GM04503 (cell line): Measurements from ENCODE around the gene ANTXR2.

Source experiments
- DNase-seq: peaks from one replicate; pipeline ENCODE4 v3.0.0-alpha.2; 2012; ENCODE audit warnings: low read depth

The ANTXR2 gene

DNA sequence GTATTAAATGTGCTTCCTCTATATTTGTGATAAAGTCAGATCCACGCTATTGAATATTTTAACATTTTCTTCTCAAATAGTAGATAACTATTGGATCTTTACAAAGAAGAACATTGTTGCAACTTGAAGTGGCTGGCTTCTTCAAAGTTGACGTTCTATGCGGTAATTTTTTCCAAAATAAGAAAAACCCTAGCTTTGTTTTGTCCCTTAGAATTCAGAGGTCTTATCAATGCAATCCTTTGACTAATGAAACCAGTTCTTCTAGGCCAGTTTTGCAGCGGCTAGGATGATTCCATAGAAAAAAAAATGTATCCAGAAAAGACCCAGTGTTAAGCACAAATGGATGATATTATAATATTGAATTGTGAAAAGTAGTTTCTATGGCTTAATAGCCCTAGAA, 89.6 kb downstream of the ANTXR2 start:
- no peak for DNase-seq

GRCh38 chr4:79982601-79983322, 90.3 kb downstream of the ANTXR2 start:
- DNase-seq, result no peak

- DNase-seq, result no peak
Measured at GRCh38 chr4:79980448-79980847, 92.6 kb downstream of the ANTXR2 start.

GRCh38 chr4:79979785-79980437, 93.1 kb downstream of the ANTXR2 start:
- DNase-seq, result no peak

DNA sequence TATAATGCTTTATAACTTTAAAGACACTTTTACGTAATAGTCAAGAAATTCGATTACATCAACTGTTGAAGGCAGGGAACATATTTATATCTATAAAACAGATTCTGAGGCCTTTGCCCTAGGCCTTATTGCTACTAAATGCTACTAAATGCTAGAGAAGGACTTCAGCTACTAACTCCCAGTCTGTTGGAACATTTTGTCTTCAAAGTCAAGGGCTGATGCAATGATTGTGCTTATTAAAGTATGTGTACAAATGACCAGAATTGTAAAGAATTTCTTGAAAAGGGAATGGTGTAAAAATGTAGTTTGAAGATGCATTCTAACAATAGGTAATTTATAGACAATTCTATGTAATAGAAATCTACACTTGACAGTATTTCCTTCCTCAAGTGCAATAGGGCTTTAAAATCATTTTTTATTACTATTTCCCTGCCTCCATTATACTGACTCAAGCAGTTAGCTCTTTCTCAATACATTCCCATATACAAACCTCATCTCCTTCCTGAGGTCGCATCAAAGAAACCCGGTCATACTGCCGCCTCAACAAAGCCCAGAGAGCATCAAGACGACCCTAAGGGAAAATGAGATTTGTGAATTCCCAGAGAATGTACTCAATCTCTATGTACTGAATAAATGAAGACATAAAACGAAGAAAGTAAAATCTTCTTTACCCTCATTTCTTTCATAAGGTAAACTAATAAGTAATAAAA, 95.7 kb downstream of the ANTXR2 start:
- DNase-seq, result no peak

DNA sequence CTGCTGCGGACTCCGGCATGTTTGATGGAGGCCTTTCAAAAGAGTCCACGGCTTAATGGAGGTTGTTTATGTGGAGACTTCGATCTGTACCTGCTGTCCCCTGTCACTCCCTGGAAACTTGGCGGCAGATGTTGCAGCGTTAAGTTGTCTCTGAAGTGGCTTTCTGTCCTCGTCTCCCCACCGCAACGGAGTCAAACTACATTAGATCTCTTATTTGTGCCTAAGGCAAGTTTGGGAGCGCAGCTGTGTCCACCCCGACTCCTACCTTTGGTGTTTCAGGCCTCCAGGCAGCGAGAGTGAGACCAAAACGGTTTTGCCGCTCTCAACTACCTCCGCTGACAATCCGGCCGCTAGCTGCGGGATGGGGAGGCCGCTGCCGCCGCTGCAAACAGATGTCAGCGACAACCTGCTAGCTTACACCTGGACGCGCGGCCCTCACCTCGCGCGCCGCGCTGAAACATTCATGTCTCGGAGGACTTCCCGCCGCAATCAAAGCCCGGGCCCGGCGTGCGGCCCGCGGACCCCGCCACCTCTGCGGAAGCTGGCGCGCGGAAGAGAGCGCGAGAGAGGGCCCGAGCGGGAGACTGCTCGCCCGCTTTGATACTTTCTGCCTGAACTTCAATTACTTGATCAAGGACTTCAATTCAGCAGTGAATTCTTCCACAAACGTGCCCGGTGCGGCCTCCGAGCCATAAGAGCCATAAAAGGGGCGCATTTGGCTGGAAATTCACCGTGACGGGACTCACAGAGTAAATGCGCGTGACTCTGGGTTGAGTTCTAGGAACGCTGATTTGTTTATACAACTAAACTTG, 108.4 kb downstream of the ANTXR2 start:
- no peak for DNase-seq

- no peak for DNase-seq
Measured at GRCh38 chr4:79964020-79964399, 109.0 kb downstream of the ANTXR2 start.

DNA sequence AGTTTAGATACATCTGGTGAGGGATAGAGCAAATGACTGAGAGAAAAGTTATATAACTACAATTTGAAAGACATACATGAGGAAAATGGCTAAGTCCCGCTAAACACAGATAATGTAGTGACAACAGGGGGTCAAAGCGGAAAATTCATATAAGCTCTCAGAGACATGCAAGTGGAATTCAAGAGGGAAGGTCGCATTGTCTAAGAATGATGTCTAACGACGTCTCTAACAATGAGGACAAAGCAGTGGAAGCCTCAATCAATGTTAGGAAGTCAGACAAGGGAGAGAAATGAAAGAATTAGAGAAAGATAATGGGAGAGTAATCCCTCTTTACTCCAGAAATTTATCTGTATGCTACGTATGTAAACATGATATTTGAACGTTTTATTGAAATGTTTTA, 113.4 kb downstream of the ANTXR2 start:
- no peak for DNase-seq

- no peak for DNase-seq
Measured at GRCh38 chr4:79958466-79959264, 114.4 kb downstream of the ANTXR2 start.

DNA sequence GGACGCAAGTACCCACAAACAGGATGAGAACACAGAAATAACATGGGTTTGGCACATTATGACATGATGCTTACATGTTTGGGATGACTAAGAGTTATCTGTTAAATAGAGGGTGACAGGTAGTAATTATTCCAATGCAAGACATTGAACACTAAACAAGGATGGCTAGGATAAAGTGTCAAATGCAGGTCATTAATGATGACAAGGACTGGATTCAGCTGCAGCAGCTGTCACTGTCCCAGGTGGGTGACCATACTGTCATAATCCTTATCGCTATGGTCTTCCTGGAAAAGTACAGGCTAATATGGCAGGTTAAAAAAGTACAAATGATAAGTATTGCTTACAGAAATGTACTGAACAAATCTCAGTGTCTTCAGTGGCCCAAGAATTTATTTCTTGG, 123.9 kb downstream of the ANTXR2 start:
- DNase-seq, result no peak

- DNase-seq, result no peak
Measured at GRCh38 chr4:79948739-79949138, 124.3 kb downstream of the ANTXR2 start.

DNA sequence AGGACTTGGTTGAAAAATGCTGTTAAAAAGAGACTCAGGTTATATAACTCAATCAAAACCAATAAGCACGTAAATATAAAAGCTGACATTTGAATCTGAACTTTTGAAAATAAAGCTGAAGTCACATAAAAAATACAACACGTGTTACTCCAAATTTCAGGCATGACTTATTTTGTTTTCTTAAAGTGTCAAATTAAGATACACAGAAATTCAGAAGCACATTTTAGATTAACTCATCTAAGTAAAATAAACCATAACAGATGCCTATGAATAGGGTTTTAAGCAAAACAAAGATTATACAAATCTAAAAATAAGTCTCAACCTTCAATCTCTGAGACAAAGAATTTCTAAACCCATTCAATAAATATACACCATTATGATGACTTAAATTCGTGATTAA, 124.8 kb downstream of the ANTXR2 start:
- no peak for DNase-seq

DNA sequence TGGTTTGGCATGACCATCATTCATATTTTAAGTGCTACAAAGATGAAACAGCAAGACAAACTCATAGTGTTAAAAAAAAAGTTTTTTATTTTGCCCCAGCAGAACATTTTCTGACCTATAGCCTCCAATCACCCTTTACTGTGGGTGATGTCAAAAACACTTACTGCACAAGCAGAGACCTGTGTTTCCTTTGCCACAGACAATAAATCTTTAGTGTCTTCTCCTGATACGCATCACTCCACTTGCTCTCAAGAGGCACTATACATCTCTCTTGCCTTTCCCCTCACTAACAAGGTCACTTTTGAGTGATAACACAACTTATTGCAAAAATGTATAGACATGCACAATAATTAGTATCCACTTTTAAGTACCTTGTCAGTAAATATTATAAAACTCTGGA, 125.6 kb downstream of the ANTXR2 start:
- no peak for DNase-seq

- DNase-seq, result no peak
Measured at GRCh38 chr4:79935274-79935673, 137.8 kb downstream of the ANTXR2 start.

DNA sequence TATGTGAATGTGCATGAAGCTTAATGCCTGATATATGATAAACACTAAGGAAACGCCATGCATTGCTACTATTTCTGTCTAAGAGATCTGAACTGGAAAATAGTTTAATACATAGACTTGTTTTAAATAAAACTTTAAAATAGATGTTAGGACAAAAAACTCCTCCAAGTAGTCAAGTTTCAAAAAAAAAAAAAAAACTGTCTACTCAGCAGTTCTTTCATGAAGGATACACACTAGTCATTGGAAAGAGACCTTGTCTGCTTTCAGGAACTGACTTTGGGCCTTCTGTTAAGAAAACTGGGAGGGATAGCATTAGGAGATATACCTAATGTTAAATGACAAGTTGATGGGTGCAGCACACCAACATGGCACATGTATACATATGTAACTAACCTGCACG, 138.4 kb downstream of the ANTXR2 start:
- no peak for DNase-seq

- no peak for DNase-seq
Measured at GRCh38 chr4:79927931-79928330, 145.1 kb downstream of the ANTXR2 start.

- DNase-seq, result no peak
Measured at GRCh38 chr4:79923281-79923680, 149.7 kb downstream of the ANTXR2 start.

DNA sequence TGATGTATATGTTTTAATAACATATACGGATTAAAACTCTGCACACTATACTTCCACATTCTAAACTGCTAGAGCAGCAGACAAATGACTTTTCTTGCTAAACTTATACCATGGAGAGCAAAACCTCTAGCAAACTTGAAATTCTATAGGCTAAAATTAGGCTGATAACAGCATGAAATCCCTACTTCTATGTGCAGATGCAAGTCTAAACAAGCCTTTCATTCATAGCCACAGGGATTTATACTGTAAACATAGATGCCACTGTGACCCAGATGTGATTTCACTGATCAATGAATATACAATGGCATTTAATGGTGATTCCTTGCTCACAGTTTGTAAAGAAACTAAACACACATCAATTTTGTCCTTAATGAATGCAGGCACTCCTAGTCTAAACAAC, 151.0 kb downstream of the ANTXR2 start:
- no peak for DNase-seq

DNA sequence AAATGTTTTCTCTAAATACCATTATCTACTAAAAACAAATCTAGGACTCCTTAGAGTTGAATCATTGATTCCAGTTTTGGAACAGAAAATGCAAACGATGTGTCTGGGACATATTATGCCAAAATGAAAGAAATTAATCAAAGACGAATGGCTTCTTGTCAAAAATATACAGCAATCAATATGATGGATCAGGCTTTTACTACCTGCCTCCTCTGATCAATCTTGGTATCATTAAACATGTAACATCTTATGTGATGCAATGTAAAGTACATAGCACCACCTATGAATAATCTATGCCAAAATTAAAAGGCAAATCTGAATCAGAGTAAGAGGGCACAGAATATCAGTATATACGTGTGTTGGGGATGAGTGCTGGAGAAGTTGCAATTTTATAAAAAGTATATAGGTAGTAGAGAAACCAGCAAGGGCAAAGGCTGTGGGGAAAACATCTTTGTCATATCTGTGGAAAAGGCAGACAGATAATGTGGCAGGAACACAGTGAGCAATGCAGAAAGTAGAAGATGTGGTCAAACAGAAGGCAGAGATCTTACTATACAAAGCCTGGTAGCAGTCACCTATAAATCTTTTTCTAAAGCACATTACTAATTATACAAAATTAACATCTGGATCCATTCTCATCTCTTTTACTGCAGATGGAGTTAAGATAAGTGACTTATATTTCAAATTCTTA, 152.7 kb downstream of the ANTXR2 start:
- no peak for DNase-seq

- DNase-seq, result no peak
Measured at GRCh38 chr4:79918292-79918691, 154.7 kb downstream of the ANTXR2 start.

- DNase-seq, result peak; percentile 5
Measured at GRCh38 chr4:79917246-79917645, 155.8 kb downstream of the ANTXR2 start.
